HCT116 (cell line): ENCODE data around the gene RHOB. TPM values are rescaled to one million over a fixed set of nuclear protein-coding genes. Genes with fewer than 3 reads are reported as not detected.

Experiments used
- ATAC-seq: fragments of 200-7000 bp; cut with Tn5 transposase; 2 replicates; pipeline ENCODE4 v1.9.1; 2020; ENCODE audit warnings: mild to moderate bottlenecking, moderate library complexity
- BruUV-seq: library from RNA; stranded (reverse); fragments of 400-500 nt; replicated peaks from 2 replicates; lab custom pipeline; 2021; lab: Mats Ljungman, UMichigan
- CTCF ChIA-PET: fragments of 300-600 bp; sonication (Branson Sonifier 250); formaldehyde crosslinking; loops from one replicate; lab custom pipeline; 2021; ENCODE audit warnings: antibody characterized with exemption; lab: Charles Lee
- POLR2A ChIA-PET: fragments of 300-600, 350-600 bp; sonication (Branson Sonifier 250); formaldehyde crosslinking; loops from one replicate; lab custom pipeline; 2021; ENCODE audit warnings: antibody characterized with exemption; lab: Charles Lee
- RAD21 ChIA-PET, 2 experiments: fragments of 300-600 bp; sonication (Branson Sonifier 250); formaldehyde crosslinking; loops; one replicate each; lab custom pipeline; 2023; ENCODE audit warnings: low total read pairs in 2 of 2; ENCODE audit not compliant: uncharacterized antibody in 2 of 2, unreplicated experiment in 2 of 2, low non-redundant PET in 1 of 2; lab: Charles Lee
- DNase-seq: peaks from one replicate; pipeline ENCODE4 v3.0.0-alpha.2; 2010; ENCODE audit warnings: low read depth, low spot score
- H2AFZ ChIP-seq: fragments of 200-600 bp; shearing (Covaris generic), sonication (generic); 2 replicates; pipeline ENCODE4 v1.6.1; 2017; ENCODE audit warnings: low read depth, mixed run types, mixed read lengths, antibody characterized with exemption, low read length; ENCODE audit not compliant: poor library complexity, severe bottlenecking
- H3K27ac ChIP-seq: 2 replicates; pipeline ENCODE4 v1.5.1; 2012; ENCODE audit warnings: low read depth, low read length
- H3K27me3 ChIP-seq: fragments of 200-600 bp; sonication (generic); 2 replicates; pipeline ENCODE4 v1.6.1; 2016; ENCODE audit warnings: mixed run types, low read length, mixed read lengths; ENCODE audit not compliant: insufficient read depth
- H3K36me3 ChIP-seq, 2 experiments: fragments of 200-500 bp in 1 of 2; fragments of 200-600 bp in 1 of 2; sonication (Bioruptor generic) in 1 of 2; sonication (generic) in 1 of 2; 2 replicates each; pipeline versions ENCODE4 v1.5.1 to v1.6.1; 2014 to 2016; ENCODE audit warnings: low read length in 2 of 2, inconsistent platforms in 1 of 2, mixed read lengths in 1 of 2, mixed run types in 1 of 2; ENCODE audit not compliant: insufficient read depth in 2 of 2, control insufficient read depth in 1 of 2
- H3K4me1 ChIP-seq, 2 experiments: fragments of 200-600 bp in 1 of 2; sonication (generic) in 1 of 2; 2 replicates each; pipeline versions ENCODE4 v1.5.1 to v1.6.1; 2012 to 2017; ENCODE audit warnings: low read length in 2 of 2, inconsistent platforms in 1 of 2, mild to moderate bottlenecking in 1 of 2, mixed read lengths in 1 of 2, mixed run types in 1 of 2, moderate library complexity in 1 of 2; ENCODE audit not compliant: insufficient read depth in 2 of 2, control insufficient read depth in 1 of 2
- H3K4me2 ChIP-seq: fragments of 200-600 bp; sonication (generic); 2 replicates; pipeline ENCODE4 v1.6.1; 2017; ENCODE audit warnings: mixed run types, low read length, mixed read lengths
- H3K4me3 ChIP-seq, 2 experiments: fragments of 200-600 bp in 1 of 2; sonication (generic) in 1 of 2; replicated peaks in 1 of 2; 2 replicates each; pipeline ENCODE4 v1.5.1; 2011 to 2016; ENCODE audit warnings: low read length in 2 of 2, control low read depth in 1 of 2, low read depth in 1 of 2, mild to moderate bottlenecking in 1 of 2, mixed read lengths in 1 of 2, mixed run types in 1 of 2
- H3K79me2 ChIP-seq: fragments of 200-600 bp; sonication (generic); 2 replicates; pipeline ENCODE4 v1.6.1; 2017; ENCODE audit warnings: mild to moderate bottlenecking, mixed run types, low read length, moderate library complexity, mixed read lengths; ENCODE audit not compliant: insufficient read depth
- H3K9ac ChIP-seq: fragments of 200-600 bp; sonication (generic); 2 replicates; pipeline ENCODE4 v1.6.1; 2016; ENCODE audit warnings: low read length, mixed read lengths
- H3K9me2 ChIP-seq: fragments of 200-600 bp; sonication (generic), shearing (Covaris generic); 2 replicates; pipeline ENCODE4 v1.6.1; 2017; ENCODE audit warnings: mixed run types, mild to moderate bottlenecking, moderate library complexity; ENCODE audit not compliant: insufficient read depth
- H3K9me3 ChIP-seq, 2 experiments: fragments of 200-500 bp in 1 of 2; fragments of 200-600 bp in 1 of 2; sonication (Bioruptor generic) in 1 of 2; sonication (generic) in 1 of 2; 2 replicates each; pipeline ENCODE4 v1.6.1; 2014 to 2017; ENCODE audit warnings: low read length in 2 of 2, mixed read lengths in 2 of 2, inconsistent platforms in 1 of 2, low read depth in 1 of 2, mild to moderate bottlenecking in 1 of 2, mixed run types in 1 of 2, moderate library complexity in 1 of 2; ENCODE audit not compliant: control insufficient read depth in 1 of 2, insufficient read depth in 1 of 2
- H4K20me1 ChIP-seq: fragments of 200-600 bp; sonication (generic), shearing (Covaris generic); 2 replicates; pipeline ENCODE4 v1.6.1; 2017; ENCODE audit warnings: mixed run types, mild to moderate bottlenecking, moderate library complexity; ENCODE audit not compliant: insufficient read depth
- CBX3 ChIP-seq: IDR thresholded peaks from 2 replicates; pipeline ENCODE4 v1.6.1; 2012; ENCODE audit warnings: low read depth
- CEBPB ChIP-seq: IDR thresholded peaks from 2 replicates; pipeline ENCODE4 v1.6.1; 2012; ENCODE audit warnings: low read depth
- CTCF ChIP-seq, 3 experiments: fragments of 200-600 bp in 1 of 3; sonication (generic) in 1 of 3; IDR thresholded peaks in 2 of 3; conservative IDR thresholded peaks in 1 of 3; 2 replicates each; pipeline ENCODE4 v1.5.1; 2012 to 2017; ENCODE audit warnings: low read depth in 2 of 3, low read length in 2 of 3, antibody characterized with exemption in 1 of 3, borderline replicate concordance in 1 of 3, control low read depth in 1 of 3, mild to moderate bottlenecking in 1 of 3, mixed read lengths in 1 of 3, mixed run types in 1 of 3, moderate library complexity in 1 of 3; ENCODE audit not compliant: insufficient read depth in 1 of 3
- EGR1 ChIP-seq: IDR thresholded peaks from 2 replicates; pipeline ENCODE4 v1.6.1; 2012; ENCODE audit warnings: low read depth
- ELF1 ChIP-seq: IDR thresholded peaks from 2 replicates; pipeline ENCODE4 v1.6.1; 2012; ENCODE audit warnings: low read depth, borderline replicate concordance
- EZH2phosphoT487 ChIP-seq: fragments of 200-600 bp; IDR thresholded peaks from 2 replicates; pipeline ENCODE4 v1.6.1; 2018; ENCODE audit warnings: antibody characterized with exemption, borderline replicate concordance
- JUND ChIP-seq: IDR thresholded peaks from 2 replicates; pipeline ENCODE4 v1.6.1; 2012
- MAX ChIP-seq: IDR thresholded peaks from 2 replicates; pipeline ENCODE4 v1.6.1; 2012
- POLR2AphosphoS5 ChIP-seq: IDR thresholded peaks from 2 replicates; pipeline ENCODE4 v1.6.1; 2011; ENCODE audit warnings: mild to moderate bottlenecking, low read depth, low read length, moderate library complexity
- RAD21 ChIP-seq: IDR thresholded peaks from 2 replicates; pipeline ENCODE4 v1.6.1; 2012; ENCODE audit warnings: low read depth, mild to moderate bottlenecking
- REST ChIP-seq: IDR thresholded peaks from 2 replicates; pipeline ENCODE4 v1.6.1; 2012; ENCODE audit warnings: low read depth
- SIN3A ChIP-seq: IDR thresholded peaks from 2 replicates; pipeline ENCODE4 v1.6.1; 2012; ENCODE audit warnings: low read depth
- SP1 ChIP-seq: IDR thresholded peaks from 2 replicates; pipeline ENCODE4 v1.6.1; 2012; ENCODE audit warnings: low read depth
- SRF ChIP-seq: IDR thresholded peaks from 2 replicates; pipeline ENCODE4 v1.6.1; 2012; ENCODE audit warnings: low read depth
- TCF7L2 ChIP-seq: IDR thresholded peaks from 2 replicates; pipeline ENCODE4 v1.7.0; 2011; ENCODE audit warnings: borderline replicate concordance, inconsistent platforms; ENCODE audit not compliant: insufficient read depth, insufficient read length; ENCODE audit errors: extremely low read depth
- YY1 ChIP-seq: IDR thresholded peaks from 2 replicates; pipeline ENCODE4 v1.6.1; 2011; ENCODE audit warnings: low read length, low read depth, moderate library complexity, mild to moderate bottlenecking; ENCODE audit not compliant: insufficient replicate concordance; ENCODE audit errors: extremely low read depth
- ZBTB33 ChIP-seq: IDR thresholded peaks from 2 replicates; pipeline ENCODE4 v1.6.1; 2011; ENCODE audit warnings: mild to moderate bottlenecking, low read length, moderate library complexity; ENCODE audit not compliant: insufficient replicate concordance; ENCODE audit errors: extremely low read depth
- ZFX ChIP-seq: fragments of 450-650 bp; IDR thresholded peaks from 2 replicates; pipeline ENCODE4 v1.6.1; 2017
- ZNF274 ChIP-seq: fragments of 200-500 bp; sonication (Bioruptor generic); IDR thresholded peaks from 2 replicates; pipeline ENCODE4 v1.6.1; 2014; ENCODE audit warnings: mild to moderate bottlenecking, low read depth, low read length, inconsistent platforms
- intact Hi-C: fragments of 100-400 bp; cut with micrococcal nuclease; formaldehyde crosslinking; loops from 2 replicates; pipeline ENCODE4 v1.10.0; 2022
- total RNA-seq: library from RNA; stranded (reverse); gene quantifications from one replicate; pipeline ENCODE4 v1.2.1, GENCODE V29; 2021; ENCODE audit not compliant: unreplicated experiment

RHOB gene
- total RNA-seq, 1 experiment from 2014 or later = 72.9 TPM

- Histone ChIP-seq H3K4me1 (no peaks in the 10 kb centered on the region), H3K27ac (no peak overlapping the region), H3K36me3 (no peaks in the 10 kb centered on the region), H3K9me2 (no peaks in the 10 kb centered on the region)
- RAD21 ChIA-PET = no interaction called here
- ATAC-seq = no peak
- intact Hi-C loops = no loop called here
- TF ChIP-seq ZBTB33 (no peak), SP1 (no peak), ZNF274 (no peak), SIN3A (no peak), CTCF (IDR thresholded peaks at IDR 0.05 in 2 of 3, conservative IDR thresholded peaks at IDR 0.05 in 1 of 3; ENCODE audit: borderline replicate concordance in 1 of 3, insufficient read depth in 1 of 3, low read depth in 2 of 3, low read length in 2 of 3) (no peak), EZH2phosphoT487 (no peak), ZFX (no peak), REST (no peak), CEBPB (no peak), JUND (no peak), RAD21 (no peak), YY1 (no peak), POLR2AphosphoS5 (no peak), TCF7L2 (no peak), ELF1 (no peak), SRF (no peak), EGR1 (no peak), CBX3 (no peak), MAX (no peak)
- TF ChIP-seq, all 23 proteins: peak for 0
- Histone ChIP-seq H3K4me2 (no peak overlapping the region), H3K79me2 (no peaks in the 10 kb centered on the region), H2AFZ (no peak overlapping the region), H3K4me3 (no peak overlapping the region), H3K9ac (no peak overlapping the region), H3K9me3 (no peaks in the 10 kb centered on the region), H3K27me3 (no peaks in the 10 kb centered on the region), H4K20me1 (no peaks in the 10 kb centered on the region)
- no peak for DNase-seq
- no TSS peak for BruUV-seq
- ChIA-PET CTCF (no interaction called here), POLR2A (no interaction called here)
Observed at GRCh38 chr2:20475567-20475952, 28.7 kb downstream of the RHOB start.
